Activated naive CD4-positive, alpha-beta T cell (primary cell): ENCODE measurements around the gene HDGFL1.

Source experiments
- DNase-seq, 4 experiments: peaks; one replicate each; lab custom pipeline; 2025; lab: John Stamatoyannopoulos, UW

HDGFL1 gene

GRCh38 chr6:22590423-22590822 is 21.1 kb downstream of the HDGFL1 start:
- no peak for DNase-seq

DNA sequence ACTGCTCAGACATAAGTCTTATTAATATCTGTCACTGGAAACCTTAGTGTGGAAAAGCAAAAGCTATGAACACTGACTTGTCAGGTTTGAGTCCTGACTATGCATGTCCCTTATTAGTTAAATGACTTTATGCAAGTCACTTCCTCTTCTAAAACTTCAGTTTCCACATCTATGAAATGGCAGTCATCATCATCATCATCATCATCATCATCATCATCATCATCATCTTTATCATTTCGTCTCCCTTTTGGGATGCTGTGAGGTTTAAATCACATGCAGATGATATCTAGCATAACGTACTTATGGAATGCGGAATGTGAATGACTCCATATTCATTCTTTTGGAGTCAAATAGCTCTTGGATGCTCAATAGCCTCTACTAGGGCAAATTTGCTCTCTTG is 24.5 kb downstream of the HDGFL1 start:
- DNase-seq, result no peak

- no peak for DNase-seq
Measured at GRCh38 chr6:22596011-22596410, 26.6 kb downstream of the HDGFL1 start.

- DNase-seq, result no peak
Measured at GRCh38 chr6:22598339-22598738, 29.0 kb downstream of the HDGFL1 start.

GRCh38 chr6:22600059-22600458 is 30.7 kb downstream of the HDGFL1 start:
- DNase-seq, result no peak

GRCh38 chr6:22601984-22602383 is 32.6 kb downstream of the HDGFL1 start:
- DNase-seq, result no peak

DNA sequence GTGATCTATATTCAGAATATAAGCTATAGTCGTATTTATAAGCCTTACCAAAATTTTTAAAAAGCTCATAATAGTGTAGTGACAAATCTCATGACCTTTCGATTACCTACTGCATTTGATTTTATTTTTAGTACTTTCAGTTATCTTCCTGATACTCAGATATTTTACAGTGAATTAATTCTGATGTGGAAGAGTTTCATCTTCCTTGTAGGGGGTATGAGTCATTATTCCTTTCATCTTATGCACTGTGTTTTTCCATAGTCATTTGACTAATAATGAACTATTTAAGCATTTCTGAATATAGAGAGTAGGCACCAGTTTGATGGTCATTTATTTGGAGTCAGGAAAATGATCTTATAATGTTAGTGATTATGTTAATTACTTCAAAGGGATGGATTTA is 36.4 kb downstream of the HDGFL1 start:
- no peak for DNase-seq

DNA sequence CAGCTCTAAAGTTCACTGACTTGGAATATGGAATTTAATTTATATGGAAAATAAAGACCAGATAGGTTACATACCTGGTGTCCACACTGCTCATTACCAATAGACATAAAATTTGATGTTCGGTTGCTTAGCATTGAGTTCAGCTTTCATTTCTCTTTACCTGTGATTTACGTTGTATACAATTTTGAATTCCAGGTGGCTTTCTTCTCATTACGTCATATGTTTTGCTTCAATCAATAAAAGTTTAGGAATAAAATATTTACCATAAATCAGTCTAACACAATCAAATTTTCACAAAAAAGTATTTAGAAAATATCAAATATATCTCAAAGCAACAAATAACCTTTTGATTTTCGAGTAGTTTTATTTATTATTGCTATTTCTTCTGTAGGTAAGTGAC is 40.8 kb downstream of the HDGFL1 start:
- no peak for DNase-seq

GRCh38 chr6:22612236-22612635 is 42.9 kb downstream of the HDGFL1 start:
- no peak for DNase-seq

DNA sequence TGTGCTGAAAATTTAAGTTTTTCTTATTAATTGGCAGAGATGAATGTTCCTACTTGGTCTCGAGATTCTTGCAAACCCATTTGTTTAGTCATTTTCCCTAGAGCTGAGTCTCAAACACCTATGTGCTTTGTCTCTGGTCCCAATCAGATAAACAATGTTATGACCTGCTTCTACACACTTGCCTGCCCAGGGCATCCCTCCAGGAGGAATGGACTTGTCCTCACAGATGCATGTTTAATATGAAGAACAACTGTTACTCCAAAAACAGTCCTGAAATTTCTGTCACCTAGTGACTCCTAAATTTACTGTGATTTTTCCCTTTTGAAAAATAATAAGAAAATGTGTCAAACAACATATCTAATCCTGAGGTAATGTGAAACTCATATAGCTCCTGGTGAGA is 43.7 kb downstream of the HDGFL1 start:
- no peak for DNase-seq

GRCh38 chr6:22613695-22614094 is 44.3 kb downstream of the HDGFL1 start:
- DNase-seq, result no peak

- no peak for DNase-seq
Measured at GRCh38 chr6:22614547-22614946, 45.2 kb downstream of the HDGFL1 start.

DNA sequence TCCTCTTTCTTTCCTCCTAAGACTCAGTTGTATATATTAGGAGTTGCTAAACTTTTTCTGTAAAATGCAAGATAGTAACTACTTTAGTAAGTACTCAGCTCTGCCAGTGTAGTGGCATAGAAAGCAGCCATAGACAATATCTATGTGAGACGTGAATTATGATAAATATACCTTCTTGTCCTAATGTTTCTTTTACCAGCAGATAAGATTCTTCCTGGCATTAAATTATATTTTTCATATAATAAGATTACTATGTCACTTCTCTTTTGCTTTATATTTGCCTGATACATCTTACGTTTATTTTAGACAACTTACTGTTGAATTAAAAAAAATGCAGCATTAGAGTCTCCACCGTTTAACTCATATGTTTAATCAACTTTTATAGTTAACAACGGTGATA is 51.7 kb downstream of the HDGFL1 start:
- no peak for DNase-seq
